Stimulated activated CD4-positive, alpha-beta T cell treated with anti-CD3 and anti-CD28 coated beads, TNF-alpha, amount 100 ng/mL, for 24 hours (primary cell): Measurements from ENCODE around the gene ARMC9.
"Not testable (repeated sequence)": the region's sequence is repeated elsewhere in the genome, so short reads cannot be mapped to it uniquely, and the experiment has no call there.

ENCODE experiments used
- DNase-seq, 3 experiments: peaks; one replicate each; pipeline ENCODE4 v3.0.0-alpha.2; 2020; ENCODE audit warnings: low read depth in 3 of 3

Gene ARMC9

DNA sequence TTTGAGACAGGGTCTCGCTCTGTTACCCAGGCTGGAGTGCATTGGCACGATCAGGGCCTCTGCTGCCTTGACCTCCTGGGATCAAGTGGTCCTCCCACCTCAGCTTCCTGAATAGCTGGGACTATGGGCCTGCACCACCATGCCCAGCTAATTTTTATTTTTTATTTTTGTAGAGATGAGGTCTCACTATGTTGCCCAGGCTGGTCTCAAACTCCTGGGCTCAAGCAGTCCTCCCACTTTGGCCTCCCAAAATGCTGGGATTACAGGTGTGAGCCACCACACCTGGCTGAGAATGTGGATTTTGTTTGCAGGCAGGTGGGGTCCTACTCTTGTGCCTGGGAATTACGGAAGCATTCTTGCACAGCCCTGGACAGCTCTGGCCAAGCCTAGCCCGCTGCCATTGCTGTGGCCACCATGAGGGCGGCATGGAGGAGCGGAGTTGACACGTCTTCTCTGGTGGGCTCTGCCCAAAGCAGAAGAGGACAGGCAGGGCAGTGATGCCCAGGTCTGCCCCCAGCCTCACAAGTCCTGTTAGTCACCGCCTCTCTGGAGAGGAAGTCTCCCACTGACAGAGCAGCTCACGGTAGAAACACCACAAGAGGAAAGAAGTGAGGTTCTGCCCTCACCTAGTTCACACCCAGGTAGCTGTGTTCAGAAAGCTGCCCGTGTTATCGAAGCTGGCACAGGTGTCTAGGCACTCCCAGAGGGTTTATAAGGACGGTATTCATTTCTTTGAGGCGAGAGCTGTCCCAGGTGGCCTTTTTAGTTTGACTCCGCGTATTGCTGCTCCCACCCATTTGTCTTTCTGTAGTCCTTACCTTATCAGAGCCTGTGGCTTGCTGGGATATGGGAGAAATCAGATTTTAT, 46.2 kb downstream of the ARMC9 start:
- DNase-seq = no peak

DNA sequence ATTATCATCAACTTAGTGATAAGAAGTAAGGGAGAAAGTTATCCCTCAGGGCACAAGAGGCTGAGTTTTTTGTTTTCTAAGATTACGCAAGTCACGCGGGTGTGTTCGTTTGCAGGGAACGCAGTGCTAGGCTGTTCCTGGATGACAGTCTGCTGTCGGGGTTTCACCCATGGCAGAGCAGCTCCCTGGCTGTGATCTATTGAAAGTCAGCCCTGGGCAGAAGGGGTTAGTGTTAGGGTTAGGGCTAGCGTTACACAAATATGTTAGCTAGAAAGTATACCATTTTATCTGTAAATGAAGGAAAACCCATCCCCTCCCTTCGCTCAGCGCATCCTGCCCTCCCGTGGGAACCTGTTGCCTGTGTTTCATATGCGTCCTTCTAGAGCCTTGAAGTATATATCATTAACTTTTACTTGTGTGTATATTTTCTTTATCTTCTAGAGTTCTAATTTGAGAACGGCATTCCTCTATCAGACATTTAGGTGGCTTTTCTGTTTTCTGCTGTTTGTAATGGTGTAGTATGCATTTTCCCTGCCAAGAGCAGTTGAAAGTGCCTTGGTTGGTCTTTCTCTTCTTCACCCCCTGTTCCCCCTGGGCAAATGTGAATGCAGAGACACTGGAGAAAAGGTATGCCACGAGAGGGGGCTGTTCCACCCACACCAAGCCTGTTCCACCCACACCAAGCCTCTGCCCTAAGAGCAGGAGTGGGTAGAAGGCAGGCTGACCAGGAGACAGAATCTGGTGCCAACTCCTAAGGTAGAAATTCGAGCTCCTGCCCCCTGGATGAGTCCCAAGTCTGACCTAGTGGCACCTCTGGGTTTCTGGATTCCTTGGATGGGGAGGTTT, 47.0 kb downstream of the ARMC9 start:
- no peak for DNase-seq

DNA sequence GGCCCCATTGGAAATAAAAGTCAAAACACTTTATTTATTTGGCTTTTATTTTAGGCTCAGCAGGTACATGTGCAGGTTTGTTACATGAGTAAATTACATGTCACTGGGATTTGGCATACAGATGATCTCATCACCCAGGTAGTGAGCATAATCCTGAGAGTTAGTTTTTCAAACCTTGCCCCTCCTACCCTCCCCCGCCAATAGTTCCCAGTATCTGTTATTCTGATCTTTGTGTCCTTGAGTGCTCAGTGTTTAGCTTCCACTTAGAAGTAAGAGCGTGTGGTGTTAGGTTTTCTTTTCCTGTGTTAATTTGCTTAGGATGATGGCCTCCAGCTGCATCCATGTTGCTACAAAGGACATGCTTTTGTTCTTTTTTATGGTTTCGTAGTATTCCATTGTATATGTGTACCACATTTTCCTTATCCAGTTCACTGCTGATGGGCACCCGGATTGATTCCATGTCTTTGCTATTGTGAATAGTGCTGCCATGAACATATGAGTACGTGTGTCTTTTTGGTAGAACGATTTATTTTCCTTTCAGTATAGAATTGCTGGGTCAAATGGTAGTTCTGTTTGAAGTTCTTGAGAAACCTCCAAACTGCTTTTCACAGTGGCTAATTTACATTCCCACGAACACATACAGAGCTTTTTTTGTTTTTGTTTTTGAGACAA, 47.9 kb downstream of the ARMC9 start:
- DNase-seq = no peak

DNA sequence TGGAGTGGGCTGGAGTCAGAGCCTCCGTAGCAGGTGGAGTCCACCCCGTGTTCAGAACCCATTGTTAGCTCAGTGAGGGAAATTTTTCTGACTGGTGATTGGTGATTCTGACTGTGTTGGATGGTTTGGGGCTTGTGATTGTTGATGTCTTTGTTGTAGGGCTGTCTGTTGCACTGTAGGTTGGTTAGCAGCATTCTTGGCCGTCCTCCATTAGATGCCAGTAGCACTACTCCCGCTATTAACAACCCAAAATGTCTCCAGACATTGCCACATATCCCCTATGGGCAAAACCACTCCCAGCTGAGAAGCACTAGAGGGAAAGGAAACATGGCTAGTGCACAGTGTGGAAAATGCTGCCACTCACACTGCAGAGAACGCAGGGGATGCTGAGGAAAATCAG, 51.7 kb downstream of the ARMC9 start:
- DNase-seq = no peak

DNA sequence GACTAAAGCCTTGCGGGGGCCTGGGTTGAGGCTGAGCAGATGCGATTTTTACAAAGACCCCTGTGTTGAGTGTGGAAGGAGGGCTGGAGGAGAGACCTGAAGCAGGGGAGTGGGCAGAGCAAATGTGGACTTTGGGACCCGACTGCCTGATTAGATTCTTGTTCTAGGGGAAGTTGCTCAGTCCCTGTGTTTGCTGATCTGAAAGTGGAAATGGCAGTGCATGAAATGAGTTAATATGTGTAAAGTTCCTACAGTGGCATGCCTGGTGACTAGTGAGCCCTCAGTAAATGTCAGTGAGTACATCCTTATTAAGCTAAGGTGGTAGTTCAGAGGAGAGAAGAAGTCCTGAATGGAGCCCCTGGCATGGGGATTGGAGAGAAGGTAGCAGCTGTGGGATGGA, 52.3 kb downstream of the ARMC9 start:
- no peak for DNase-seq

DNA sequence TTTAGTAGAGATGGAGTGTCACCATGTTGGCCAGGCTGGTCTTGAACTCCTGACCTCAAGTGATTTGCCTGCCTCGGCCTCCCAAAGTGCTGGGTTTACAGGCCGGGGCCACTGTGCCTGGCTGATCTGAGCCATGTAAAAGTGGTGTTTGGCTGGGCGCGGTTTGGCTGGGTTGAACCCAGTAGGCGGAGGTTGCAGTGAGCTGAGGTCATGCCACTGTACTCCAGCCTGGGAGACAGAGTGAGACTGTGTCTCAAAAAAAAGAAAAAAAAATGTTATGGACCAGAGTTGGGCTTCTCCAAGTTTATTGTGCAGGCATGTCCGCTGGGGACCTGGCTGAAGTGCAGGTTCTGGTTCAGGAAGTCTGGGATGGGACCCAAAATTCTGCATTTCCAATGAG, 54.9 kb downstream of the ARMC9 start:
- DNase-seq = not testable (repeated sequence)

DNA sequence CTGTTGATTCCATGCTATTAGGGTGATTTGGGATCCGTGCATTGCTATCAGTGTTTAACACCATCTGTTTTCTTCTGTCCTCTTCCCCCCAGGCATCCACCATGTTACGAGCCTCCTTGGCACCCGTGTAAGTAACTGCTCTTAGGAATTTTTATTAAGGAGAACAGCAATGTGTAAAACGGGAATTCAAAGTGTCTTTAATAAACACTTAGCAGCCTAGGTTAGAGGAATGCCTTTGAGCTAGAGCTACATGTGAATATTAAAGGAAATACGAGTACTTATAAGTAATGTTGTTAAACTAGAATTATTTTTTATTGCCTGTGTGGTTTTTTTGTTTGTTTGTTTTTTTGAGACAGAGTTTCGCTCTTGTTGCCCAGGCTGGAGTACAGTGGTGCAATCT, 58.1 kb downstream of the ARMC9 start:
- DNase-seq = no peak

DNA sequence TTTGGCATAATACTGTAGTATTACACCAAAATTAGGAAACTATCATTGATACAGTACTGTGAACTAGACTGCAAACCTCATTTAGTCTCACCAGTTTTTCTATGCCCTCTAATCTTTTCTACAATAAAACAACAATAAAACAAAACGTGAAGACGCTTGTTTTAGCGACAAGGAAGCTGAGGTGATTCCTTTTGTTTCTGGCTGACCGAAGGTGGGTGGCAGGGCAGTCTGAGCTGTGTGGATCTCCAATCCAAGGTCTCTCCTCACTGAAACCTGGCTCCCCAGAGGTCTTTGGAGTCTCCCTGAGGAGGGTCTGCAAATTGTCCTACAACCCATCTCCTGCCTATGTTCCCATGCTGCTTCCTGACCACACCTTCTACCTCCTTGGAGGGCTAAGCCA, 59.3 kb downstream of the ARMC9 start:
- no peak for DNase-seq

DNA sequence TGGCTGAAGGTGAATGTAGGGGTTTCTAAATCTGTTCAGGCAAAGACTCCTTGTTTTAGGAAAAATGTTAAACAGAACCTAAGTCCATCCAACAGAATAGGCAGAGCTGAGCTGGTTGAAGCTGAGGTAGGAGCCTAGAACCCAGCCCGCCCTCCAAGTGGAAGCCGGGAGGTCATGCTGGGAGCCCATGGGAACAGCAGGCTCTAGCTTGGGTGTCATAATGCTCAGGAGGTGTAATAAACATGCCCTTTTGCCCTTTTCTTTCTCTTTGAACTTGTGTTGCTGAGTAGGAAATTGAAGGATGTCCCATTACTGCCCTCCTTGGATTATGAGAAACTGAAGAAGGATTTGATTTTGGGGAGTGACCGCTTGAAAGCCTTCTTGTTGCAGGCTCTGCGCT, 60.3 kb downstream of the ARMC9 start:
- no peak for DNase-seq

DNA sequence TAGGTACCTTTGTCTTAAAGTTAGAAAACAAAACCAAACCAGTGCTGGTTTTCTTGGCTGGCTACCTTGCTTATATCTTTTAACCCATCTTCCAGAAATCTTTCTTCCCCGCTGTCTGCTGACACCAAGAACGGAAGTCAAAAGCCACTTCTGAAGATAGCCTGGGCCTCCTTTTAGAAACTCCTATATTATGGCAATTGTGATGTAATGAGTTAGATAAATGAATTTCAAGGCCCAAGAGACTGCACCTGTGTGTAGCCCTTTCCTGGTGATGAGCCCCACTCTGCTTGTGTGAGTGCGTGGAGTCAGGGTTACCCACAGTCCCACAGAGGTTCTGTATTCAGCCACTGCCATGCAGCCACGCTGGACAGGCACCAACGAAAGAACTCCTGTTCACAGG, 60.7 kb downstream of the ARMC9 start:
- DNase-seq = no peak

DNA sequence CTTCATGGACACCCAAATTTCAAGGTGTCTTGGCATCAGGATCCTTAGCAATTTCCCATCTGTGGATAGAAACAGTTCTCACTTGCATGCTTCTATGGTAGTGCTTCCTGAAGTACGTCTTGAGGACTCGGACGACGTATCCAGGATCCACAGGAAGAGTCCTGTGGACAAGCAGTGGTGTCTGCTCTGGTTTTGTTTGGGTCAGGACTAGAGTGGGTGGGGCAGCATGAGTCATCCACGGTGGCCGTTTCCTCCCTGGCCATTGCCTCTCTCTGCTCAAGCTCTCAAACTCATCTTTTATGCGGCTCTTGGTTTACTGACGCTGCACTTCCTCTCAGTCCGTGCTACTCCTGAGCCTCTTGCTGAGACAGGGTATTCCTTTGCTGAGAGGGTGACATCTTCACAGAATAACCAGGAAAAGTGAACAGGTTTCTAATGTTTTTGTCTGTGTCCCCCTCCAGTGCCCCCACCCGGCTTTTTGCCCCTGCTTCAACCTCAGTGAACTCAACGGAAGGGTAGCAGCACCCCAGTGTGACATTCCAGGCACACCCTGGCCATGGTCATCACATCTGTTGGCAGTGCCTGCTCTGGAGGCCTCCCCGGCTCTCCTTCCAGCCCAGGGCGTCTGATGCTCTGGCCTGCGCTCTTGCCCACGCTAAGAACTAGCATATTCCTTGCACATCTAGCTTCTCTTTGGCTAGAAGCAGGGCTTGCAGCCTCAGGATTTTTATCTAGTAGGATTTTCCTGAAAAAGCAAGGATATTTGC, 62.2 kb downstream of the ARMC9 start:
- DNase-seq = no peak

DNA sequence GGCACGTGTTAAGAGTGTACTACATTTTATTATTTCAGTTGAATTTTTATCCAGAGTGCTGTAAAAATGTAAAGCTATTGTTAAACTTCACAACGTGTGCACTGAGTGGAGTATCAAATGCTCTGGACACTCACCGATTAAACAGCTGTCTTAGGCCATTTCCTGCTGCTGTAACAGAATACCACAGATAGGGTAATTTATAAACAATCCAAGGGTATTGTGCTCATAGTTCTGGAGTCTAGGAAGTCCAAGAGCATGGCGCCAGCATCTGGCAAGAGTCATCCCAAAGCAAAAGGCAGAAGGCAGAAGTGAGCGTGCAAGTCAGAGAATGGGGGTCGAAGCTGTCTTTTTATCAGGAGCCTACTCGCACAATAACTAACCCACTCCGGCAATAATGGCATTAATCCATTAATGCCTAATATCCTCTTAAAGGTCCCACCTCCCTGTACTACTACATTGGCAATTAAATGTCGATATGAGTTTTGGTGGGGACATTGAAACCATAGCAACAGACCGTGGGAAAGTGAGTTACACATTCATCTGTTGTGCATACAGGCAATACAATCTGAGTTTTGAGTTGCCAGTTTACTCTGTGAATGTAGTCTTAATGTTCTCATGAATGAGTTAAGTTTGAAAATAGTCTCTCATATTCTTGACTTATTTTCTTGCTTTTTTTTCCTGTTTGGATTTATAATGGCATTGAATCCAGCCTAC, 64.8 kb downstream of the ARMC9 start:
- DNase-seq = no peak

DNA sequence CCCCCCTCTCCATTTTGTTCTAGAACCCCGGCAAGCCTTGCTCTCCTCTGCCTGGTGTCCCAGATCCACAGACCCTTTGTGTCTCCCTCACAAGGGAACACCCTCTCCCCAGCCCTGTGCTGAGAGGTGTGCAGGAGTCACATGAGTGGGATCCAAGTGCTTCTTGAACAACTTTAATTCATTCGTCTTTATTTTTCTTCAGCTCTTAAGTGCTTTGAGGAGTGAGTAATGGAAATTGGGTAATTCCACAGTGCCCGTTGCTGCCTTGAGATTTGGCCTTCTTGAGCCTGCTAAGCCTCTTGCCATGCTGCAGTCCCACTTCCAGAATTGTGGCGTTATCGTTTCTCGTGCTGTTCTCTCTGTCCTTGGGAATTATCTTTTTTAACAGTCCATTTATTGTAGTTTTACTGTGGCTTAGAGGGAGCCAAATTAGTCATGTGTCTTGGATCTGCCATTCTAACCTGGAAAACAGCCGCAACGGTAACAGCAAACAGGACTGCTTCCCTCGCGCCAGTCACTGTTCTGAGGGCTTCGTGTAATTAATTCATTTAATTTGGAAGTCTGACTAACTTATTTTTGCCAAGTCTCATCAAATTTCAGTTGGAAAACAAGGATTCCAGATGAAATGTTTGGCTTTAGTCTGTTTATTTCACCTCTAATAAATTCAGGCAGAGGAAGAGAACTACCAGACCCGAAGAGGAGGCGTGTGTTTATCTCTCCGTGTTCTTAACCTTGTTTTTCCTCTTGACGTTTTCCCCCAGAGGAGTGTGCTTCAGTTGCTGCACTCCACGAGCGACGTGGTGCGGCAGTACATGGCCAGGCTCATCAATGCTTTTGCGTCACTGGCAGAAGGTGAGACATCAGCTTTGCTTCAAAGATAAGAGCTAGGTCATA, 72.0 kb downstream of the ARMC9 start:
- DNase-seq = no peak

DNA sequence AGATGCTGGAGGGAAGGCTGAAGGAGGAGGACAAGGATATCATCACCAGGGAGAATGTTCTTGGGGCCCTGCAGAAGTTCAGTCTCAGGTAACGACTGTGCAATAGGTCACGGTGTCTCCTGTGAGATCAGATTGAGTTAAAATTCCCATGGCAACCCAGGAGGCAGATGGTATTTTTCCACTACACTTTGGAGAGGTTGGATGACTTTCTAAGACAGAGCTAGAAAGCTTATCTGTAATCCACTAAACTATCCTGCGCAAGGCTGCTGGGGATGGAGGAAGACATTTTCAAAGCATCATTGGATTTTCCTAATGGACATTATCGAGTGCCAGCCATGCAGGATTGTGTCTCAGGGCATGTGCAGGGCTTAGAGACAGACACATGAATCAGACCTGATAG, 74.6 kb downstream of the ARMC9 start:
- DNase-seq = no peak

DNA sequence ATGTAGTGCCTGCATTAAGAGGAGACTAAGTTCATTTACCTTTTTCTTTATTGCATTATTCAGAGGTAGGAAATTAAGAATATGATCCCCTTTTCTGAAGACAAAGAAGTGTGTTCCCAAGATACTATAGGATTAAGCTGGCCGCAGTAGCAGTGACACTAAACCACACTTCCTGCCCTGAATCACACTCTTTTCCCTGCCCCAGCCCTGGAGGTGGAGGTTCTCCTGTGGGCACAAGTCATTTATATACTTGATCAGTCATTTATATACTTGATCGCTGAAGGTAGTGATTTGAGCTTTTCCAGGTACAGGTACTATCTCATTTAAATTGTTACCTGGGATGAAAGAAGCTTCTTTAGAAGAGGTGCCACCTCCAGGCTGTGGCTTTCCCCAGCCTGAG, 78.6 kb downstream of the ARMC9 start:
- no peak for DNase-seq

DNA sequence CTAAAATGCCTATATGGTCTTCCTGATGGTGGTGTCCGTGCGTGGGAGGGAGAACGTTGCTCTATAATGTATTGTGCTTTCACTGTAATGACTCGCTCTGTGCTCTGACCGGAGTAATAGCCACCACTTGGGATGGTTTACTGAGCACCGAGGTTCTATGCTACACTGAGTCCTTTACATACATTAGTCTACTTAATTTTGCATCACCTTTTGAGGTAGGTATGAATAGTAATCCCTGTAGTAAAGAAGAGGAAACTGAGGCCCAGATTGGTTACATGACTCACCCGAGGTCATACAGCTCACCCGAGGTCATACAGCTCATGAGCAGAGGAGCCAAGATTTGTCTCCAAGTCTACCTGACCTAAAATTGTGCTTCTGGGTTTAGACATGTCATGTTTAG, 79.5 kb downstream of the ARMC9 start:
- DNase-seq = no peak

DNA sequence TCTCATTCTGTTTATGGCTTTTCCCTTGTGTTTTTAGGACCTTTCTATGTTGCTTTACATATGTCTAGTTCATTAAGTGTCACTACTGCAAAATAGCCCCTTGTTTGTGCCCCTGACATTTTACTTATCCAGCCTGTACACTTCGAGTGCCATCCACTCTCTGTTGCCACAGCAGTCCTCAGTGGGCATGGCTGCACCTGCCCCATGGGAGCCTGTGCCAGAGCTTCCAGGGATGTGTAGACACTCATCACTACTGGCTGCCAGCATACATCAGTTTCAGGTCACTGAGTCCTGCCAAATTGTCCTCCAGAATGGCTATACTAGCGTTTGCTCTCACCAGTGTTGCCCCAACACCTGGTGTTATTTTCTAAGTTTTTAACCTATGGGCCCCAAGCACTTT, 80.4 kb downstream of the ARMC9 start:
- no peak for DNase-seq

DNA sequence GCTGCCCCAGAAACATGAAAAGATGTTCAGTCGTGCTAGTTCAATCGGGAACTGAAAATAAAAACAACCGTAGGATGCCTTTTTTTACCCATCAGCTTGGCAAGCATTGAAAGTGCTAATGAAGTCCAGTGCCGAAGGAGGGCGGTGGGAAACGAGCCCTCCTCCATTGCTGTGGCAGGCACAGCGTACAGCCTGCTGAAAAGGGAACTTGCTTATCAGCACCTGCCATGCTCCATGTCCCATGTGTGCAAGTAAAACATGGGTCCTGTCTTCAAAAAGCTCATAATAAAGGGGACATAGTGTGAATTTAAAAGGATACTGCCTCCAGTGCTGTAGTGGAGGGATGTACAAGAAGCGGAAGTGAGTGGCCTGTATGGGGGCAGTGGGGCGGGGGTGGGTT, 82.4 kb downstream of the ARMC9 start:
- DNase-seq = no peak

DNA sequence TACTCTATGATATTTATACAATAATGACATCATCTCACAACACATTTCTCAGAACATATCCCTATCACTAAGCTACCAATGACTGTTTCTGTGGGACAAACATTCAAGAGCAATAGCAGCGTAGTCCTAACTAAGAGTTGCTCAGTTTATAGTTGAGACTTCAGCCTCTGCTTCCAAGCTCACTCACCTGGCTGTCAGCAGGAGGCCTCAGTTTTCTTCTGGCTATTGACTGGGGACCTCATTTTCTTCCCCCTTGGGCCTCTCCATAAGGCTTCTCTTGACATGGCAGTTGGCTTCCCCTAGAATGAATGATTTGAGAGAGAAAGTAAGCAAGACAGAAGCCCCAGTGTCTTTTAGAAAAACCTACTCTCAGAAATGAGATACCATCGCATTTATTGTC, 85.9 kb downstream of the ARMC9 start:
- no peak for DNase-seq

DNA sequence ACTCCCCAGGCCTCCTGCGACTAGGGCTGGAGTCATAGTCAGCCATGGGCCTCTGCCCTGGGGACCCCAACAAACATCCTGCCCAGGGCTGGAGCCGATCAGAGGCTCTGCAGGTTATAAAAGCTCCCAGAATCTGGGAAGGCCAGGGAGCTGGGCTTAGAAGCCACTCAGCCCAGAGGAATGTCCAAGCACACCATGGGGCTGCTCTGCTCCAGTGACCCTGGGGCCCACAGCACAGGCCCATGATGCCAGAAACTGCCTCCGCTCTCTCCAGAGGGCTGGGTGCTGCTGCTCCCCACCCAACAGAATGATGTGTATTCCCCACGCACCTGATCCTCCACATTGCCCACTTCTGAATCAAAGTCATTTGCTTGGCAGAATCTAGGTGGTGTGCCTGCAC, 88.5 kb downstream of the ARMC9 start:
- no peak for DNase-seq
